GM23338 (cell line): Measurements from ENCODE around the gene SORL1-AS1.

Experiments
- NANOG ChIP-seq: IDR thresholded peaks from 2 replicates; pipeline ENCODE4 v1.6.1; 2016; ENCODE audit warnings: antibody characterized with exemption, borderline replicate concordance
- POLR2AphosphoS5 ChIP-seq: IDR thresholded peaks from 2 replicates; pipeline ENCODE4 v1.6.1; 2016; ENCODE audit warnings: antibody characterized with exemption, low read depth
- REST ChIP-seq: IDR thresholded peaks from one replicate; pipeline ENCODE4 v1.6.1; 2018; ENCODE audit warnings: antibody characterized with exemption; ENCODE audit not compliant: unreplicated experiment
- STAT1 ChIP-seq: IDR thresholded peaks from one replicate; pipeline ENCODE4 v1.6.1; 2016; ENCODE audit warnings: antibody characterized with exemption; ENCODE audit not compliant: unreplicated experiment
- ZNF114 ChIP-seq: fragments of 250-450 bp; sonication (Bioruptor Pico); IDR thresholded peaks from 2 replicates; pipeline ENCODE4 v1.5.0; 2020; ENCODE audit warnings: mild to moderate bottlenecking, moderate library complexity
- ZNF331 ChIP-seq: fragments of 250-450 bp; sonication (Bioruptor Pico); IDR thresholded peaks from 2 replicates; pipeline ENCODE4 v1.5.0; 2020; ENCODE audit warnings: low read depth, mild to moderate bottlenecking, moderate library complexity
- TF ChIP-seq, protein P1 (sequence below): fragments of 250-450 bp; sonication (Bioruptor Pico); IDR thresholded peaks from 2 replicates; pipeline ENCODE4 v1.5.0; 2020; ENCODE audit warnings: mild to moderate bottlenecking, moderate library complexity

Gene SORL1-AS1

GRCh38 chr11:121443688-121444275 is 9.0 kb downstream of the SORL1-AS1 start (continued):
- TF ChIP-seq, protein P1, sequence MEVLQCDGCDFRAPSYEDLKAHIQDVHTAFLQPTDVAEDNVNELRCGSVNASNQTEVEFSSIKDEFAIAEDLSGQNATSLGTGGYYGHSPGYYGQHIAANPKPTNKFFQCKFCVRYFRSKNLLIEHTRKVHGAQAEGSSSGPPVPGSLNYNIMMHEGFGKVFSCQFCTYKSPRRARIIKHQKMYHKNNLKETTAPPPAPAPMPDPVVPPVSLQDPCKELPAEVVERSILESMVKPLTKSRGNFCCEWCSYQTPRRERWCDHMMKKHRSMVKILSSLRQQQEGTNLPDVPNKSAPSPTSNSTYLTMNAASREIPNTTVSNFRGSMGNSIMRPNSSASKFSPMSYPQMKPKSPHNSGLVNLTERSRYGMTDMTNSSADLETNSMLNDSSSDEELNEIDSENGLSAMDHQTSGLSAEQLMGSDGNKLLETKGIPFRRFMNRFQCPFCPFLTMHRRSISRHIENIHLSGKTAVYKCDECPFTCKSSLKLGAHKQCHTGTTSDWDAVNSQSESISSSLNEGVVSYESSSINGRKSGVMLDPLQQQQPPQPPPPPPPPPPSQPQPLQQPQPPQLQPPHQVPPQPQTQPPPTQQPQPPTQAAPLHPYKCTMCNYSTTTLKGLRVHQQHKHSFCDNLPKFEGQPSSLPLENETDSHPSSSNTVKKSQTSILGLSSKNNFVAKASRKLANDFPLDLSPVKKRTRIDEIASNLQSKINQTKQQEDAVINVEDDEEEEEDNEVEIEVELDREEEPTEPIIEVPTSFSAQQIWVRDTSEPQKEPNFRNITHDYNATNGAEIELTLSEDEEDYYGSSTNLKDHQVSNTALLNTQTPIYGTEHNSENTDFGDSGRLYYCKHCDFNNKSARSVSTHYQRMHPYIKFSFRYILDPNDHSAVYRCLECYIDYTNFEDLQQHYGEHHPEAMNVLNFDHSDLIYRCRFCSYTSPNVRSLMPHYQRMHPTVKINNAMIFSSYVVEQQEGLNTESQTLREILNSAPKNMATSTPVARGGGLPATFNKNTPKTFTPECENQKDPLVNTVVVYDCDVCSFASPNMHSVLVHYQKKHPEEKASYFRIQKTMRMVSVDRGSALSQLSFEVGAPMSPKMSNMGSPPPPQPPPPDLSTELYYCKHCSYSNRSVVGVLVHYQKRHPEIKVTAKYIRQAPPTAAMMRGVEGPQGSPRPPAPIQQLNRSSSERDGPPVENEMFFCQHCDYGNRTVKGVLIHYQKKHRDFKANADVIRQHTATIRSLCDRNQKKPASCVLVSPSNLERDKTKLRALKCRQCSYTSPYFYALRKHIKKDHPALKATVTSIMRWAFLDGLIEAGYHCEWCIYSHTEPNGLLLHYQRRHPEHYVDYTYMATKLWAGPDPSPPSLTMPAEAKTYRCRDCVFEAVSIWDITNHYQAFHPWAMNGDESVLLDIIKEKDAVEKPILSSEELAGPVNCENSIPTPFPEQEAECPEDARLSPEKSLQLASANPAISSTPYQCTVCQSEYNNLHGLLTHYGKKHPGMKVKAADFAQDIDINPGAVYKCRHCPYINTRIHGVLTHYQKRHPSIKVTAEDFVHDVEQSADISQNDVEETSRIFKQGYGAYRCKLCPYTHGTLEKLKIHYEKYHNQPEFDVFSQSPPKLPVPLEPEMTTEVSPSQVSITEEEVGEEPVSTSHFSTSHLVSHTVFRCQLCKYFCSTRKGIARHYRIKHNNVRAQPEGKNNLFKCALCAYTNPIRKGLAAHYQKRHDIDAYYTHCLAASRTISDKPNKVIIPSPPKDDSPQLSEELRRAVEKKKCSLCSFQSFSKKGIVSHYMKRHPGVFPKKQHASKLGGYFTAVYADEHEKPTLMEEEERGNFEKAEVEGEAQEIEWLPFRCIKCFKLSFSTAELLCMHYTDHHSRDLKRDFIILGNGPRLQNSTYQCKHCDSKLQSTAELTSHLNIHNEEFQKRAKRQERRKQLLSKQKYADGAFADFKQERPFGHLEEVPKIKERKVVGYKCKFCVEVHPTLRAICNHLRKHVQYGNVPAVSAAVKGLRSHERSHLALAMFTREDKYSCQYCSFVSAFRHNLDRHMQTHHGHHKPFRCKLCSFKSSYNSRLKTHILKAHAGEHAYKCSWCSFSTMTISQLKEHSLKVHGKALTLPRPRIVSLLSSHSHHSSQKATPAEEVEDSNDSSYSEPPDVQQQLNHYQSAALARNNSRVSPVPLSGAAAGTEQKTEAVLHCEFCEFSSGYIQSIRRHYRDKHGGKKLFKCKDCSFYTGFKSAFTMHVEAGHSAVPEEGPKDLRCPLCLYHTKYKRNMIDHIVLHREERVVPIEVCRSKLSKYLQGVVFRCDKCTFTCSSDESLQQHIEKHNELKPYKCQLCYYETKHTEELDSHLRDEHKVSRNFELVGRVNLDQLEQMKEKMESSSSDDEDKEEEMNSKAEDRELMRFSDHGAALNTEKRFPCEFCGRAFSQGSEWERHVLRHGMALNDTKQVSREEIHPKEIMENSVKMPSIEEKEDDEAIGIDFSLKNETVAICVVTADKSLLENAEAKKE (CRISPR knock-in tag) = no peak
- TF ChIP-seq STAT1 (no peak), REST (no peak), ZNF331 (CRISPR knock-in tag) (no peak), POLR2AphosphoS5 (no peak), ZNF114 (CRISPR knock-in tag) (no peak), NANOG (no peak)
